ENCODE results near the gene CLEC7A.

Gene CLEC7A

DNA sequence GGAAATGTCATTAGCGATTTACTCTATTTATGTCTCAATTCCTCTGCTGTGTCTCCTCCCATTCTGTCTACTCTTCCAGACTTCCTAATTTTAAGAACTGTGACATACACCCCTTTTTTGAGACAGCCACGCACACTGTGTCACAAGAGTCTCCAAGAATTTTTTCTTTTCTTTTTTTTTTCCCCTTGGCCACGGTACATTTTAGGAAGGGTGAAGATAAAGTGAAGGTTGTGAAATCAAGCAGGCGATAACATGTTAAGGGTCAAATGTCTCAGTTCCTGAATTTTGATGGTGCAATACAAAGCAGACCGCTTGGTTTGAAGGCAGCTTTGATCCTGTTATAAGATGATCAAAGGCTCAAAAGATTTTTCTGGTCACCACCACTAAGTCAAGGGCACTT is 37.6 kb upstream of the CLEC7A start:
- H3K9me3 ChIP-seq (ENCODE audit: control insufficient read depth, low read length), result no peaks in the 10 kb centered on the region

DNA sequence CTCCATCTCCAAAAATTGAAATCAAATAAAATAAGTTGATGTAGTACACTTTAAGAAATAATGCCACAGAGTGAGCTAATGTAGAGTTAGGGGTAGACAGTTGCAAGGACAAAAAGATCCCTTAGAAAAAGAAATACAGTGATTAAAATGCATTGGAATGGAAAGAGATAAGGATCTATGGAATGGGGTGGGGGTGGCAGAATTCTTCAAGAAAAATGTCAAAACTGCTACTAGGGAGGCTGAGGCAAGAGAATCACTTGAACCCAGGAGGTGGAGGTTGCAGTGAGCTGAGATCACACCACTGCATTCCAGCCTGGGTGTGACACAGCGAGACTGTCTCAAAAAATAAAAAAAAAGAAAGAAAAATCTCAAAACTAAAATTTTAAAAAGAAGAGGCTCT is 35.4 kb upstream of the CLEC7A start:
- Histone ChIP-seq H3K79me2 (no peaks in the 10 kb centered on the region), H3K27ac (no peak overlapping the region), H3K36me3 (ENCODE audit: control insufficient read depth, insufficient read depth, low read length) (no peaks in the 10 kb centered on the region), H3K4me3 (ENCODE audit: low read depth, low read length) (no peak overlapping the region), H3K27me3 (ENCODE audit: control insufficient read depth, insufficient read depth, low read length) (no peaks in the 10 kb centered on the region), H3K4me2 (ENCODE audit: low read length) (no peak overlapping the region), H2AFZ (no peak overlapping the region), H3K4me1 (no peaks in the 10 kb centered on the region), H3K9ac (no peak overlapping the region), H3K9me3 (ENCODE audit: control insufficient read depth, low read length) (no peaks in the 10 kb centered on the region)
- TF ChIP-seq, protein P1, sequence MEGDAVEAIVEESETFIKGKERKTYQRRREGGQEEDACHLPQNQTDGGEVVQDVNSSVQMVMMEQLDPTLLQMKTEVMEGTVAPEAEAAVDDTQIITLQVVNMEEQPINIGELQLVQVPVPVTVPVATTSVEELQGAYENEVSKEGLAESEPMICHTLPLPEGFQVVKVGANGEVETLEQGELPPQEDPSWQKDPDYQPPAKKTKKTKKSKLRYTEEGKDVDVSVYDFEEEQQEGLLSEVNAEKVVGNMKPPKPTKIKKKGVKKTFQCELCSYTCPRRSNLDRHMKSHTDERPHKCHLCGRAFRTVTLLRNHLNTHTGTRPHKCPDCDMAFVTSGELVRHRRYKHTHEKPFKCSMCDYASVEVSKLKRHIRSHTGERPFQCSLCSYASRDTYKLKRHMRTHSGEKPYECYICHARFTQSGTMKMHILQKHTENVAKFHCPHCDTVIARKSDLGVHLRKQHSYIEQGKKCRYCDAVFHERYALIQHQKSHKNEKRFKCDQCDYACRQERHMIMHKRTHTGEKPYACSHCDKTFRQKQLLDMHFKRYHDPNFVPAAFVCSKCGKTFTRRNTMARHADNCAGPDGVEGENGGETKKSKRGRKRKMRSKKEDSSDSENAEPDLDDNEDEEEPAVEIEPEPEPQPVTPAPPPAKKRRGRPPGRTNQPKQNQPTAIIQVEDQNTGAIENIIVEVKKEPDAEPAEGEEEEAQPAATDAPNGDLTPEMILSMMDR (IDR thresholded peaks at IDR 0.05), result no peak

More for the DNA sequence above, 37.6 kb upstream of the CLEC7A start:
- Histone ChIP-seq H3K27me3 (ENCODE audit: control insufficient read depth, insufficient read depth, low read length) (no peaks in the 10 kb centered on the region), H3K27ac (no peak overlapping the region), H2AFZ (no peak overlapping the region), H3K79me2 (no peaks in the 10 kb centered on the region), H3K36me3 (ENCODE audit: control insufficient read depth, insufficient read depth, low read length) (no peaks in the 10 kb centered on the region), H3K9ac (no peak overlapping the region), H3K4me1 (no peaks in the 10 kb centered on the region), H3K4me2 (ENCODE audit: low read length) (no peak overlapping the region), H3K4me3 (ENCODE audit: low read depth, low read length) (no peak overlapping the region)
- TF ChIP-seq, protein P1 (IDR thresholded peaks at IDR 0.05), result no peak

GRCh38 chr12:10163084-10163483 is 33.1 kb upstream of the CLEC7A start:
- TF ChIP-seq, protein P1 (IDR thresholded peaks at IDR 0.05), result no peak
- no peaks in the 10 kb centered on the region for H3K27me3 ChIP-seq (ENCODE audit: control insufficient read depth, insufficient read depth, low read length)

DNA sequence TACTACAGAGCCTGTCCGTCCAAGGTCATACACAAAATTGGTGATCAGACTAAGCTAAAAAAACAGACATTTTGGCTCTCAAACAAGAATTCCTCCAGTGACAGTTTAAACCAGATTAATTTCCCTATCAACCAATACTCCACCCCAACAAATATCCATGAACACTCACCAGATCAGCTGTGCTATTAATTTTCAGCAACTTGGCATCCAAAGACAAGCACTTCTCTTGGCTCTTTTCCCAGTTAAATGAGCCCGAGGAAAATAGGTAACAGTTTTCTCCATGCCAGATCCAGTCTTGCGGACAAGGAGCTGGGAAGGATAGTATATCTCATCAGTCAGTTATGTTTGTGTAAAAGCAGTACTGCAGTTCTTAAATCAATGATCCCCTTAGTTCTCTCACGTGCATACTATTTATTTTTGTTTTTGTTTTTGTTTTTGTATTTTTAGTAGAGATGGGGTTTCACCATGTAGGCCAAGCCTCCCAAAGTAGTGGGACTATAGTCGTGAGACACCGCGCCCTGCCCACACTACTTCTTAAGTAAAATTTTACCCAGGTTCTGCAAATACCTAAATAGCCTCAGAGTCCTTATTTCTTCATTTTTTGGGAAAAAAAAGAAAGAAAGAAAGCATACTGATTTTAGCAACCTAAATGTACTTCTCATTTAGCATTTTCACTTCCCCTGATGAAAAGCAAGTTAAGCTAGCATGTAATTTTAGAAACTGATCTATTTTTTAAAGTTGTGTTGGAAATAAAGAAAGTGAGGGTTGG is 30.8 kb upstream of the CLEC7A start:
- Histone ChIP-seq H3K36me3 (ENCODE audit: control insufficient read depth, insufficient read depth, low read length) (no peaks in the 10 kb centered on the region), H3K9me3 (ENCODE audit: control insufficient read depth, low read length) (no peaks in the 10 kb centered on the region), H3K4me2 (ENCODE audit: low read length) (no peak overlapping the region), H3K4me3 (ENCODE audit: low read depth, low read length) (no peak overlapping the region), H3K79me2 (no peaks in the 10 kb centered on the region), H3K27ac (no peak overlapping the region), H3K27me3 (ENCODE audit: control insufficient read depth, insufficient read depth, low read length) (no peaks in the 10 kb centered on the region), H3K9ac (no peak overlapping the region), H3K4me1 (no peaks in the 10 kb centered on the region), H2AFZ (no peak overlapping the region)
- TF ChIP-seq, protein P1 (IDR thresholded peaks at IDR 0.05), result no peak

More at GRCh38 chr12:10163084-10163483, 33.1 kb upstream of the CLEC7A start:
- H3K36me3 ChIP-seq (ENCODE audit: control insufficient read depth, insufficient read depth, low read length), result no peaks in the 10 kb centered on the region
- H3K79me2 ChIP-seq, result no peaks in the 10 kb centered on the region
- H2AFZ ChIP-seq, result no peak overlapping the region
- H3K9ac ChIP-seq, result no peak overlapping the region
- H3K4me1 ChIP-seq, result no peaks in the 10 kb centered on the region
- H3K4me2 ChIP-seq (ENCODE audit: low read length), result no peak overlapping the region
- H3K4me3 ChIP-seq (ENCODE audit: low read depth, low read length), result no peak overlapping the region
- H3K9me3 ChIP-seq (ENCODE audit: control insufficient read depth, low read length), result no peaks in the 10 kb centered on the region
- H3K27ac ChIP-seq, result no peak overlapping the region

- Histone ChIP-seq H3K4me2 (ENCODE audit: low read length) (no peak overlapping the region), H3K27ac (no peak overlapping the region), H3K36me3 (ENCODE audit: control insufficient read depth, insufficient read depth, low read length) (no peaks in the 10 kb centered on the region), H2AFZ (no peak overlapping the region), H3K9me3 (ENCODE audit: control insufficient read depth, low read length) (no peaks in the 10 kb centered on the region), H3K79me2 (no peaks in the 10 kb centered on the region), H3K27me3 (ENCODE audit: control insufficient read depth, insufficient read depth, low read length) (no peaks in the 10 kb centered on the region), H3K4me1 (no peaks in the 10 kb centered on the region), H3K9ac (no peak overlapping the region), H3K4me3 (ENCODE audit: low read depth, low read length) (no peak overlapping the region)
- TF ChIP-seq, protein P1 (IDR thresholded peaks at IDR 0.05), result no peak
These were observed 29.3 kb upstream of the CLEC7A start for GRCh38 chr12:10159280-10159679.
